NCI-H2227 treated with DMSO at 0.1 percent for 48 hours (cell line): Measurements from ENCODE around the gene AP3B1.

Experiments used
- DNase-seq: peaks from one replicate; lab custom pipeline; 2025; lab: John Stamatoyannopoulos, UW

AP3B1 gene

DNA sequence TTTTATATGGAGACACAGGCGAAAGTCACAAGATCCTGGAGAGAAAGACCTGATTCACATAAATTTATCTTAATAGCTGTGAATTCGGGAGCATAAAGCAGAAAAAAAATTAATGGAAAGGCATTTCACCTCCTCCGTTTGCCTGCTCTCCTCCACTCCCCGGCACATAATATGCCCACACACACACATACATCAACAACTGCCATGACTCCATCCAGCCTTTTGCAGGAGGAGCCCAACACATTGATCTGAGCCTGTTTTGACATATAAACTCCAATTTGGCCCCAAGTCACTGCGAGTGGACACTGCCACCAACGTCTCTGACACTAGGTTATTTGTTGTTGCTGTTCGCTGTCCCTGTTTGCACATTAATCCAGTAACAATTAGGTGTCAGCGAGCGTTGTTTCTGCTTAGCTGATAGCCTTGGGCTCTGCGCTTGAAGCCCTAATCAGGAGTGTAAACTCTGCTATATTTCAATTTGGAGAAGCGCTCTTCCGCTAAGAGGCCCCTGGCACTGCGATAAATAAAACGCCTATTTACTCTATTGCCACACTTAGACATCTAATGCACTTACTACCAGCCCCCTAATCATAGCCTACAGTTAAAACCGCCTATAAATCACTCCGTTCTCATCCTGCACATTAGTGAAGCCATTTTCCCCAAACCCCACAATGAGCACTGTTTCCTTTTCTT, 322.6 kb downstream of the AP3B1 start:
- peak; percentile 69 for DNase-seq

DNA sequence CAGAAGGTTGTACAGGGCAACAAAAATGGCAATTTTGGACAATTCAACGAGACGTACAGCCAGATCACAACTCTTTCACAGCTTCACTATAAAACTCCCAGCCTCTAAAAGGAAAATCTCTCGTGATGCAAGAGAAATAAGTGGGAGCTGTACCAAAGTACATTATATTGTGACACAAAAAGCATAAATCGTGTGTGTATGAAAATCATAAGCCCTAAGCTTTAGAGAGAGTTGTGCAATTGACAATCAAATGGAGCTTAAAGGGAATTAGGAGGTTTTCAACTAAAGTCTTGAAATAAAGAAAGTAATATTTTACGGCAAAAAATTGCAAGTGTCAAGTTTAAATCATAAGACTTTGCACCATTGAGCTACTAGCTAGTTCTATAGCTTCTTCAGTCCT, 323.6 kb downstream of the AP3B1 start:
- no peak for DNase-seq

DNA sequence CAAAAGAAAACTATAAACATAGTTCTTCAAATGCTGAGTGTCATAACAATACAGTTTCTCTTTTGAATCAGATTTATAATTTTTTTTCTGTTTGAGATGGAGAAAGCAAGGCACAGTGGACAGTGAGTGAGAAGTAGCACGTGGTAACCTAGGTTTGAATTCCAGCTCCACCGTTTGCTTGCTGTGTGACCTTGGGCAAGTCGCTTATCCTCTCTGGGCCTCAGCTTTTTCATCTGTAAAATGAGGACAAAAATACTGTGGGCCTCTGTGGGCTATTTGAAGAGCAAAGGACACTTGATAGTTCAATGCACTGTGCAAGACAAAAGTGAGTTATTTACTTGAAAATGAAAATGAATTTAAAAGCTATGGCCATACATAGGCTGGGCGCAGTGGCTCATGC, 330.7 kb downstream of the AP3B1 start:
- no peak for DNase-seq

DNA sequence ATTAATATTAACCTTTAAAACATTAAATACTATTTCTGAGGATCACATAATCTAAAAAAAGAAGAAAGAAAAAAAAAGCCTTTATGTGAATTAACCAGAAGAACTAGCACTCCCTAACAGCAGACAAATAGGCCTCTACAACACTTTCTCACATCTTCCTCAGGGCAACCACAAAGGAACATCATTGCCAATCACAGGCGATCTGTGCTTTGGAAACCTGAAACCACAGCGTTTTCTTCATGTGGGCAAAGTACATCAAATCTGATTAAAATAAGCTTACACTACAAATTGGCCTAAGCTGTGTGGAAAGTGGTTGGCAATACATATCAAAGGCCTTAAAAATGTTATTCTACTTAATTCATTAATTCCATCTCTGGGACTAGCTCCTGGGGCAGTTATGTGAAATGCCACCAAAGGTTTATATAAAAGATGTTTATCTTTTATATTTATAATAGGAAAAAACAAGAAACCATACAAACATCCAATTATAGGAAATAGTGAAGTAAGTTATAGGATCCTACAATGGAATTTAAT, 333.6 kb downstream of the AP3B1 start:
- DNase-seq, result no peak

DNA sequence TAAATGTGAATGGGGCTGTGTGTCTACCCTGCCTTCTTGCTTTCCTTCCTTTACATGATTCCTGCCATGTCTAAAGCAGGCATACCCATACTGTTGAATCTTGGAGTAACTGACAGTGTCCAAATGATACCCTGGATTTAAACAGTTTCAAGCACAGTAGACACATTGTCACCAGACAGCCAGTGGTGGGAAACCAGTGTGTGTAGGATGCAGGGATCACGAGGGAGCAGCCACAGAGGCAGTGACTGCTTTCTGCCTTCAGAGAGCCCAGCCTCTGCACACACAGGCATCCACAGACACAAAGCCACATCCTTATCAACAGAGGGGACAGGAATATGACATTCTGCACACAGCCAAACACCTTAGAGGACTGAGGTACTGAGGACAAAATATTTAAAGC, 334.2 kb downstream of the AP3B1 start:
- no peak for DNase-seq

- no peak for DNase-seq
These were observed 335.7 kb downstream of the AP3B1 start for GRCh38 chr5:77958642-77959330.

GRCh38 chr5:77957931-77958521, 336.5 kb downstream of the AP3B1 start:
- no peak for DNase-seq

- no peak for DNase-seq
These were observed 337.0 kb downstream of the AP3B1 start for GRCh38 chr5:77957516-77957915.

GRCh38 chr5:77957081-77957480, 337.4 kb downstream of the AP3B1 start:
- no peak for DNase-seq

DNA sequence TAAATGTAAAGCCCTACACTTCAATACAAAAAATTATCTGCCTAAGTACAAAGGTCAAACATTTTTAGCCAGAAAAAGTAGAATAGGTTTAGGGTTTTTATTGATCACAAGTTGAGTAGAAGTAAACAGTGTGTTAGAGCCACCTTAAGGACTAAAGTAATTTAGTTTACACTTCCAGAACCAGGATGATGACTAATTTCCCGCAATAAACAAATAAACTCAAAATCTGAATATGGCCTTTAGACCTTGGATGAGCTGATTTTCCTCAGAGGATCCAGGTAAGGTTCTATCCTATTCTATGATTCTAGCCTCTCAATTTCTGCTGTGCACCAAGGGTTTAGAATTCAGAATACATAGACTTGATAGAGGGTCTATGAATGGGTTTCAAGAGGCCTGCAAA, 338.9 kb downstream of the AP3B1 start:
- no peak for DNase-seq

- no peak for DNase-seq
These were observed 341.1 kb downstream of the AP3B1 start for GRCh38 chr5:77953374-77953773.

DNA sequence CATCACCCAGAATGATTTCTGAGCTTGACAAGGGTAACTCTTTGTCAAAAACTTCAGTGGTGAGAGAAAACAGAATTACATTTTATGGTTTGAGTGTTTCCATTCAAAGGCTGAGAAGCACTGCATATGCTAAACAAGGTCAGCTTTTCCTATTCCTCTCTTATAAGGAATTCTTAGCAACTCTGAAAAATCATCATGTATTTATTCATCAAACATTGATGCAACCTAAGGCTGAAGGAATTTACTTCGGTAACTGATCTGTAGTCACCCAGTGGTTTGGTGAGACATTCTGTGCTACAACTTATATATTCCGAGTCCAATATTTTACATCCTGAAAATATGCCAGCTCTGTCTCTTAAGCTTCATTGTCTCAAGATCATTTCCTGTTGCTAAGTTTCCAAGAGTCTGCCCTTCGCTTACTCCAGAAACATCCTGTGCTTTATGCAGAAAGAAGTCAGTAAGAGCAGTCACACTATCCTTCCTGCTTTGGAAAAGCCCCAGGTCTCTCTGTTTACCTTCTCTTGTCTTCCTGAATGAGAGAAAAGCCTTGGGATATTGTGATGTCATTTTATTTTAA, 341.8 kb downstream of the AP3B1 start:
- no peak for DNase-seq
